Heart left ventricle (tissue), 13 donors: ENCODE measurements around the gene TENM3.

Experiments used
- CTCF ChIP-seq, 12 donors: fragments of 200-600 bp; sonication (generic) in 4 of 12; IDR thresholded peaks; one replicate each; pipeline versions ENCODE4 v1.5.0 to v1.8.0; 2018 to 2022; ENCODE audit warnings: antibody characterized with exemption in 12 of 12, mild to moderate bottlenecking in 5 of 12
- POLR2A ChIP-seq, 2 donors: fragments of 450-650 bp; IDR thresholded peaks; one replicate each; pipeline ENCODE4 v1.6.1; 2017; ENCODE audit warnings: antibody characterized with exemption in 2 of 2, mild to moderate bottlenecking in 2 of 2, moderate library complexity in 2 of 2
- donor health status: ischemic (EF 13 %, LVEDD 7.1; RV severe dilation, severe dysfunction).
- donor health status: DM: no; HTN: yes; CAD: no.
- donor health status: DM: no; HTN: no; CAD: no.
- donor health status: ischemic (EF 25% LVEDD 6.9; RV normal size, moderate dysfunction).
- donor health status: ischemic (EF 25% LVEDD 5.7; RV mildly dilated, moderate dysfunction).
- donor health status: ischemic (EF 35%, LVEDD 5.7; RV mildly dilated, moderate dysfunction).
- donor health status: nonischemic (EF 11% LVEDD 7.7; RV severe dilation, severe dysfunction).
- donor health status: DM: yes; HTN: yes; CAD: no.
- donor health status: PGD.
- donor health status: ischemic (EF 29% LVEDD 5.4; RV normal size, mild dysfunction).
- donor health status: nonischemic (EF 23%, LVEDD 6.1; RV moderate dilation, normal function).

GRCh38 chr4:182448281-182449151 is 205.3 kb downstream of the TENM3 start:
- TF ChIP-seq POLR2A (IDR thresholded peaks at IDR 0.05) (peak in 1 of 2 donors; percentile 63), CTCF (IDR thresholded peaks at IDR 0.05) (no peak)
